GM21390 (cell line): ENCODE results near the gene CGREF1.
A peak's percentile ranks its signal among the peaks of the same experiment; 100 is the strongest.
"Not testable (repeated sequence)": the region's sequence is repeated elsewhere in the genome, so short reads cannot be mapped to it uniquely, and the experiment has no call there.

Experiments
- ATAC-seq: cut with Tn5 transposase; IDR thresholded peaks from one replicate; pipeline ENCODE4 v1.9.1; 2021; ENCODE audit not compliant: unreplicated experiment

CGREF1 gene

GRCh38 chr2:27111392-27112078 is 7.4 kb downstream of the CGREF1 start:
- ATAC-seq = not testable (repeated sequence)

GRCh38 chr2:27110603-27111352 is 8.2 kb downstream of the CGREF1 start:
- ATAC-seq = not testable (repeated sequence)

GRCh38 chr2:27109083-27109482 is 9.8 kb downstream of the CGREF1 start:
- ATAC-seq = no peak

GRCh38 chr2:27108221-27108620 is 10.7 kb downstream of the CGREF1 start:
- no peak for ATAC-seq

GRCh38 chr2:27105981-27106380 is 12.9 kb downstream of the CGREF1 start:
- no peak for ATAC-seq

GRCh38 chr2:27102329-27102728 is 16.6 kb downstream of the CGREF1 start:
- no peak for ATAC-seq

GRCh38 chr2:27100036-27100435 is 18.9 kb downstream of the CGREF1 start:
- ATAC-seq = no peak

GRCh38 chr2:27099334-27099955 is 19.5 kb downstream of the CGREF1 start:
- no peak for ATAC-seq

GRCh38 chr2:27097341-27097740 is 21.6 kb downstream of the CGREF1 start:
- no peak for ATAC-seq

- ATAC-seq = no peak
These were observed 22.1 kb downstream of the CGREF1 start for GRCh38 chr2:27096748-27097297.

- ATAC-seq = peak; percentile 76
These were observed 22.9 kb downstream of the CGREF1 start for GRCh38 chr2:27095745-27096651.

- ATAC-seq = no peak
These were observed 23.5 kb downstream of the CGREF1 start for GRCh38 chr2:27095427-27095744.

GRCh38 chr2:27094353-27094984 is 24.5 kb downstream of the CGREF1 start:
- ATAC-seq = no peak

GRCh38 chr2:27093430-27094352 is 25.2 kb downstream of the CGREF1 start:
- ATAC-seq = no peak

GRCh38 chr2:27092696-27093429 is 26.1 kb downstream of the CGREF1 start:
- ATAC-seq = no peak

- ATAC-seq = no peak
These were observed 26.9 kb downstream of the CGREF1 start for GRCh38 chr2:27091746-27092695.

GRCh38 chr2:27089111-27089954 is 29.6 kb downstream of the CGREF1 start:
- no peak for ATAC-seq
